DND-41 (cell line): Measurements from ENCODE around the gene TIGD1.

Experiments used
- EZH2 ChIP-seq: IDR thresholded peaks from 3 replicates; pipeline ENCODE4 v1.6.1; 2012; ENCODE audit warnings: borderline replicate concordance, low read depth, mild to moderate bottlenecking, moderate library complexity, low read length, inconsistent platforms; ENCODE audit not compliant: severe bottlenecking
- TF ChIP-seq, protein P1 (sequence below): IDR thresholded peaks from 2 replicates; pipeline ENCODE4 v1.5.1; 2012; ENCODE audit warnings: borderline replicate concordance, low read length, moderate library complexity, mild to moderate bottlenecking; ENCODE audit not compliant: poor library complexity, severe bottlenecking; ENCODE audit errors: extremely low read depth

DNA sequence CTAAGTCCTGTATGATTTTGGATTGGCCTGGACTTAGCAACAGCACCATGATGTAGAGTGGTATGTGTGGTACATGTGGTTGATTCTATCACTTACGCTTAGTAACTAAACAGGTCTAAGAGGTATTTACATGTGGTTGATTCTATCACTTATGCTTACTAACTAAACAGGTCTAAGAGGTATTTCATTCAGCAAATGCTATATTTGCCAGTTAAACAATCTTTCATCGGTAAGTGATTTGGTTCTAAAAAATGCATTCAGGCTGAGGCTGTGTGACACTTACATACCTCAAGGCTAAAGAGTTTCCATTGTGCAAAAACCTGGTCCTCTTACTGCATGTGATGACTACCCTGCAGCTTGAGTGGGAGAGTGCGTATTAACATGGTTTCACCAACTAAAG is 13.2 kb upstream of the TIGD1 start:
- TF ChIP-seq, protein P1, sequence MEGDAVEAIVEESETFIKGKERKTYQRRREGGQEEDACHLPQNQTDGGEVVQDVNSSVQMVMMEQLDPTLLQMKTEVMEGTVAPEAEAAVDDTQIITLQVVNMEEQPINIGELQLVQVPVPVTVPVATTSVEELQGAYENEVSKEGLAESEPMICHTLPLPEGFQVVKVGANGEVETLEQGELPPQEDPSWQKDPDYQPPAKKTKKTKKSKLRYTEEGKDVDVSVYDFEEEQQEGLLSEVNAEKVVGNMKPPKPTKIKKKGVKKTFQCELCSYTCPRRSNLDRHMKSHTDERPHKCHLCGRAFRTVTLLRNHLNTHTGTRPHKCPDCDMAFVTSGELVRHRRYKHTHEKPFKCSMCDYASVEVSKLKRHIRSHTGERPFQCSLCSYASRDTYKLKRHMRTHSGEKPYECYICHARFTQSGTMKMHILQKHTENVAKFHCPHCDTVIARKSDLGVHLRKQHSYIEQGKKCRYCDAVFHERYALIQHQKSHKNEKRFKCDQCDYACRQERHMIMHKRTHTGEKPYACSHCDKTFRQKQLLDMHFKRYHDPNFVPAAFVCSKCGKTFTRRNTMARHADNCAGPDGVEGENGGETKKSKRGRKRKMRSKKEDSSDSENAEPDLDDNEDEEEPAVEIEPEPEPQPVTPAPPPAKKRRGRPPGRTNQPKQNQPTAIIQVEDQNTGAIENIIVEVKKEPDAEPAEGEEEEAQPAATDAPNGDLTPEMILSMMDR = no peak
- no peak for TF ChIP-seq EZH2
